LNCAP (cell line): Measurements from ENCODE around the gene FHIT.

ENCODE experiments used
- CTCF ChIP-seq: fragments of 450-650 bp; IDR thresholded peaks from 2 replicates; pipeline ENCODE4 v1.5.1; 2017; ENCODE audit warnings: mild to moderate bottlenecking

Gene FHIT

GRCh38 chr3:60277361-60277800 lies 973.9 kb downstream of the FHIT start:
- TF ChIP-seq CTCF: no peak

GRCh38 chr3:60276615-60277014 lies 974.6 kb downstream of the FHIT start:
- TF ChIP-seq CTCF: no peak

DNA sequence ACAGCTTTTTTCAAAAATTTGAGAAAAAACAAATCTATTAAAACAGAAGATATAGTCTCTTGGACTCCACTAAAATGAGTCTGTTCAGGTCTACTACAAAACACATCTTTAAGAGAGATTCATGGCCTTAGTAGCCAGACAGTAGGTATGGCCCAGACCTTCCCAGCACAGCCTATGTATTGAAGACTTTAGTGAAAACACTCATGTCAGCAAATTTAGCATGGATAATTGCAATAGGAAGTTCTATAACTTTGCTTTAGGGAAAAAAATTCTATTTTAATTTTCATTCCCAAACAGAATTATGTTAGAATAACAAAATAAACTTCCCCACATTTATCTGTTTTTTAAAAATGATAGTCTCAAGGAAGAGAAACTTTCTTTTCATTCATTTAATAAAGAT lies 976.6 kb downstream of the FHIT start:
- TF ChIP-seq CTCF: no peak

DNA sequence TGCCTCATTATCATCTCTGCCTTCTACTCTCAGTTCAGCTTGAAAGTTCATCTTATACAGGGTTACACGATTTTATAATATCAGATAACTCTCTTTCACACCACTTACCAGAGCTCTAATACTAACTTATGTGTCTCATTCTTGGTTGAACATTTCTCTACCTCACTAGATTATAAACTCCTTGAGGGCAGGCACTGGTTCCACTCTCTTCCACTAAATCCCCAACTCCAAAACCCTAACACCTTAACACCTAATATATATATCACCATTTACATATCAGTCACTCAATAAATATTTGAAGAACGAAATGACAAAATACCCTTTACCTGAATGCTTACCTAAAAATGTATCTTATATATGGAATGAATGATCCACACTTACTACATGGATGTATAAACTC lies 977.2 kb downstream of the FHIT start:
- TF ChIP-seq CTCF: no peak

DNA sequence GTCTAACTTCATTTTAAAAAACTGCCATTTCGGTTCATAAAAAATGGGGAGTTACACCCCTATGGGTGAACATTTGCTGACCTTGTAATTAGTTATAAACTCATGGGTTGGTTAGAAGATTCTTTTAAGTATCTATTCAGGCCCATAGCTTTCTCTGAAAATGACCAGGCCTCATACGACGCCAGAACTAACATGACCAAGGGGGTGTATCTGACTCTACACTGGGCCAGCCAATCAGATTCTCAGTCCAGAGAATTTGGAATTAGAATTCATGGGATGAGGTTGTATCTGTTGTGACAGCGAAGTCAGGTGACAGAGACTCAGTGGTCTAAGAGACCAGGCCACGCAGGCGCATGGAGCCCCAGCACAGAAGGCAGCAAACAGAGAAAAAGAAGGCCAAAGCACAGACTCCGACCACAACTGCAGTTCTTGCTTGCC lies 981.4 kb downstream of the FHIT start:
- no peak for TF ChIP-seq CTCF

GRCh38 chr3:60269377-60269776 lies 981.9 kb downstream of the FHIT start:
- TF ChIP-seq CTCF: no peak

- no peak for TF ChIP-seq CTCF
Measured at GRCh38 chr3:60268123-60268522, 983.1 kb downstream of the FHIT start.

GRCh38 chr3:60266444-60266843 lies 984.8 kb downstream of the FHIT start:
- TF ChIP-seq CTCF: no peak
